Thyroid gland (tissue), 4 donors: ENCODE measurements around the gene PSMC5.
"Not testable (repeated sequence)": the region's sequence is repeated elsewhere in the genome, so short reads cannot be mapped to it uniquely, and the experiment has no call there.

Experiments
- CTCF ChIP-seq, 6 experiments: fragments of 200-600 bp in 3 of 6; fragments of 450-650 bp in 3 of 6; sonication (generic) in 3 of 6; IDR thresholded peaks; one replicate each; pipeline ENCODE4 v1.5.1; 2016 to 2019; ENCODE audit warnings: antibody characterized with exemption in 6 of 6, mild to moderate bottlenecking in 2 of 6, inconsistent platforms in 1 of 6, moderate library complexity in 1 of 6
- POLR2A ChIP-seq, 2 donors: fragments of 450-650 bp; IDR thresholded peaks; one replicate each; pipeline ENCODE4 v1.6.1; 2017; ENCODE audit warnings: antibody characterized with exemption in 2 of 2, mild to moderate bottlenecking in 2 of 2, moderate library complexity in 1 of 2

- not testable (repeated sequence) for TF ChIP-seq POLR2A, CTCF (IDR thresholded peaks at IDR 0.05)
Measured at GRCh38 chr17:63856425-63856824, 29.2 kb downstream of the PSMC5 start.
